Measurements from ENCODE around the gene IDI2.
A peak's percentile ranks its signal among the peaks of the same experiment; 100 is the strongest.

Gene IDI2

DNA sequence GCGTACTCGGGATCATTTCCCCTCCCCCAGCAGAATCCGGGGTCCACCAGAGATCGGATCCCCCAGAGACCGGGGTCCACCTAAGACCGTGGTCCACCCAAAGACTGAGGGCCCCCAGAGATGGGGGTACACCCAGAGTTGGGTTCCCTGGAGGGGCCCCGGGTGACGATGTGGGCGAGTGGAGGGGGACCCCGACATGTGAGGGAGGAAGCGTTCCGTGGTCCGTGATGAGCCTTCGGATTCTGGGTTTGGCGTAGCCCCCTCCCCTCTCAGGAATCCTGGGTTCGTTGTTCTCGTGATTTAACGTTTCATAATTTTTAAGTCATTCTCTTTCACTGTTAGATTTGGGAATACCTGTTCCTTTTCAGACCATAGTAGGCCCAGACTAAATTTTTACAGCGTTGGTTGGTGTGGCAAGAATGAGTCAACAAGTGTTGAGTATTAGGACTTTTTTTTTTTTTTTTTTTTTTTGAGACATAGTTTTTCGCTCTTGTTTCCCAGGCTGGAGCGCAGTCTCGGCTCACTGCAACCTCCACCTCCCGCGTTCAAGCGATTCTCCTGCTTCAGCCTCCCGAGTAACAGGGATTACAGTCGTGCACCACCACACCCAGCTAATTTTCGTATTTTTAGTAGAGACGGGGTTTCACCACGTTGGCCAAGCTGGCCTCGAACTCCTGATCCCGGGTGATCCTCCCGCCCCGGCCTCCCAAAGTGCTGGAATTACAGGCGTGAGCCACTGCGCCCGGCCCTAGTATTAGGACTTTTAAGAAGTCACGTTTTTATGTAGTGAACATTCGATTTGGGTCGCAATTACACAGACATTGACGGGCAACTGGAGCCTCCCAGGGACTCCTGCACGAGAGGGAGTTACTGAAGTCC, 36.8 kb downstream of the IDI2 start:
- Histone ChIP-seq H3K4me3 (ENCODE audit: low read depth, low read length, poor library complexity, severe bottlenecking) (peak overlapping the region; percentile 92), H3K4me1 (ENCODE audit: insufficient read depth, low read length, severe bottlenecking) (peaks cover 33% of the 10 kb centered on the region), H3K27ac (ENCODE audit: low read depth, low read length, poor library complexity, severe bottlenecking) (peak overlapping the region; percentile 4), H3K9ac (ENCODE audit: low read length) (peak overlapping the region; percentile 90), H3K79me2 (ENCODE audit: insufficient read depth, low read length) (peaks cover 47% of the 10 kb centered on the region), H3F3A (ENCODE audit: insufficient read depth, low read length) (no peaks in the 10 kb centered on the region), H3K9me2 (ENCODE audit: low read depth, low read length) (no peaks in the 10 kb centered on the region), H3K4me2 (ENCODE audit: low read length) (peak overlapping the region; percentile 80), H4K20me1 (ENCODE audit: insufficient read depth, low read length) (no peaks in the 10 kb centered on the region), H3K36me3 (ENCODE audit: insufficient read depth, low read length) (peaks cover 41% of the 10 kb centered on the region), H3K9me3 (ENCODE audit: low read length) (no peaks in the 10 kb centered on the region), H2AFZ (ENCODE audit: low read length) (no peak overlapping the region), H3K27me3 (ENCODE audit: insufficient read depth, low read length) (no peaks in the 10 kb centered on the region)
- no peak for TF ChIP-seq CTCF (IDR thresholded peaks at IDR 0.05; ENCODE audit: low read length)
- no peak for TF ChIP-seq EZH2 (IDR thresholded peaks at IDR 0.05; ENCODE audit: borderline replicate concordance, low read length)

DNA sequence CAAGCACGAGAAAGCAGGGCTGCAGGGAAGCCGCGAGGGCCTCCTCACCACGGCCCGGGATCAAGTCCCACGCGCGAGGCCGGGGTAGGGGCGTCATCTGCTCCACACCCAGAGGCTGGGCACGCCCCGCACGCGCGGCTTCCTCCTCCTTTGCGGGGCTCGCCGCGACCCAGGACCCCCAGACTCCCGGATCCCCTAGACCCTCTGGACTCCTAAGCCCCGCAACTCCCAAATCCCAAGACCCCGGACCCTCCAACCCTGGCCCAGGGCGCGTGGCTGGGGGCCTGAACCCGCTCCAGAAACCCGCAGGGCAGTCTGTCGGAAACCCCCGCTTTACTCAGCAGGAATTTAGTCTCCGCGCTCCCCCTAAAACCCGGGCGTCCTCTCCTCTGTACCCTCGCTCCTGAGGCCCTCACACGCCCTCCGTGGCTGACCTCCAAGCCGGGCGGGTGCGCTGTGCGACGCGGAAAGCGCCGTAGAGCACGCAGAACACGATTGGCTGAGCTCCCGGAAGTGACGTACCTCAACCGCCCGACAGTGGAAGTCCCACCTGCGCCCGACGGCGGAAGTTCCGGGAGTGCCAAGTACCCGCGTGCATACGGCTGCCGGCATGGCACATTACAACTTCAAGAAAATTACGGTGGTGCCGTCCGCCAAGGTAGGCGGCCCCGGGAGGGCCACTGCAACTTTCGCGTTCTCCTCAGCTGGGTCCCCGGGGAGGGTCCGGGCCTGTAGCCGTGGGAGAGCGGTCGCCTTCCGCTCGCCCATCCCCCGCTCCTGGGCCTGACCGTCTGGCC, 37.6 kb downstream of the IDI2 start, which contains the start of gene GTPBP4:
GTPBP4 (plus strand) TSS at position 565 of the 797 bp plus-strand sequence; CDS start at position 611, 46 bp downstream.
- Histone ChIP-seq H3K9ac (ENCODE audit: low read length) (peak within 1 kb of the TSS; percentile 90), H3K4me1 (ENCODE audit: insufficient read depth, low read length, severe bottlenecking) (peaks cover 33% of the 10 kb centered on the region), H4K20me1 (ENCODE audit: insufficient read depth, low read length) (no peaks in the 10 kb centered on the region), H3K4me2 (ENCODE audit: low read length) (peak within 1 kb of the TSS; percentile 92), H3K79me2 (ENCODE audit: insufficient read depth, low read length) (peaks cover 45% of the 10 kb centered on the region), H3K36me3 (ENCODE audit: insufficient read depth, low read length) (peaks cover 33% of the 10 kb centered on the region), H3F3A (ENCODE audit: insufficient read depth, low read length) (no peaks in the 10 kb centered on the region), H3K27me3 (ENCODE audit: insufficient read depth, low read length) (no peaks in the 10 kb centered on the region), H3K9me3 (ENCODE audit: low read length) (no peaks in the 10 kb centered on the region), H3K9me2 (ENCODE audit: low read depth, low read length) (no peaks in the 10 kb centered on the region), H2AFZ (ENCODE audit: low read length) (no peak within 1 kb of the TSS), H3K27ac (ENCODE audit: low read depth, low read length, poor library complexity, severe bottlenecking) (peak within 1 kb of the TSS; percentile 41), H3K4me3 (ENCODE audit: low read depth, low read length, poor library complexity, severe bottlenecking) (peak within 1 kb of the TSS; percentile 92)
- no peak for TF ChIP-seq EZH2 (IDR thresholded peaks at IDR 0.05; ENCODE audit: borderline replicate concordance, low read length)
- peak; percentile 61 for TF ChIP-seq CTCF (IDR thresholded peaks at IDR 0.05; ENCODE audit: low read length)

- Histone ChIP-seq H3K27ac (ENCODE audit: low read depth, low read length, poor library complexity, severe bottlenecking) (peak overlapping the region; percentile 41), H3F3A (ENCODE audit: insufficient read depth, low read length) (no peaks in the 10 kb centered on the region), H4K20me1 (ENCODE audit: insufficient read depth, low read length) (no peaks in the 10 kb centered on the region), H3K4me1 (ENCODE audit: insufficient read depth, low read length, severe bottlenecking) (peaks cover 33% of the 10 kb centered on the region), H3K36me3 (ENCODE audit: insufficient read depth, low read length) (peaks cover 27% of the 10 kb centered on the region), H3K9ac (ENCODE audit: low read length) (peak overlapping the region; percentile 90), H3K4me3 (ENCODE audit: low read depth, low read length, poor library complexity, severe bottlenecking) (peak overlapping the region; percentile 92), H3K9me3 (ENCODE audit: low read length) (no peaks in the 10 kb centered on the region), H3K9me2 (ENCODE audit: low read depth, low read length) (no peaks in the 10 kb centered on the region), H3K4me2 (ENCODE audit: low read length) (peak overlapping the region; percentile 92), H2AFZ (ENCODE audit: low read length) (no peak overlapping the region), H3K27me3 (ENCODE audit: insufficient read depth, low read length) (no peaks in the 10 kb centered on the region), H3K79me2 (ENCODE audit: insufficient read depth, low read length) (peaks cover 40% of the 10 kb centered on the region)
- TF ChIP-seq EZH2 (IDR thresholded peaks at IDR 0.05; ENCODE audit: borderline replicate concordance, low read length) (no peak), CTCF (IDR thresholded peaks at IDR 0.05; ENCODE audit: low read length) (no peak)
These were observed 38.1 kb downstream of the IDI2 start for GRCh38 chr10:987620-987869.
